A549 (cell line): ENCODE results near the gene HSPA1A. TPM values are rescaled to one million over a fixed set of nuclear protein-coding genes. Genes with fewer than 3 reads are reported as not detected.

Experiments
- ATAC-seq, 2 experiments: fragments of 200-7000 bp in 1 of 2; fragments of >200 bp in 1 of 2; cut with Nextera tagmentation in 1 of 2; cut with Tn5 transposase in 1 of 2; 3 replicates each; pipeline versions ENCODE4 v1.8.0 to v1.9.1; 2018 to 2020; ENCODE audit warnings: mild to moderate bottlenecking in 1 of 2, moderate library complexity in 1 of 2
- CTCF ChIA-PET: fragments of 300-600 bp; sonication (Branson Sonifier 250); formaldehyde crosslinking; extraction: SDS; loops from one replicate; lab custom pipeline; 2021; ENCODE audit warnings: antibody characterized with exemption, inconsistent platforms; lab: Yijun Ruan, JAX
- POLR2A ChIA-PET: fragments of 350-600 bp; formaldehyde crosslinking; extraction: SDS; loops from one replicate; lab custom pipeline; 2021; ENCODE audit warnings: antibody characterized with exemption, inconsistent platforms; lab: Yijun Ruan, JAX
- DNase-seq, 2 experiments: peaks; one replicate each; pipeline versions ENCODE4 v3.0.0 to v3.0.0-alpha.2; 2011 to 2016; ENCODE audit warnings: low read depth in 1 of 2, low spot score in 1 of 2
- FAIRE-seq: peaks from 2 replicates; lab custom pipeline; 2011; peaks lifted over from hg19 to GRCh38; lab: Jason Lieb, UNC
- H3K27ac ChIP-seq, 2 experiments: fragments of >200 bp; sonication (Bioruptor Twin); formaldehyde crosslinking; 3 replicates each; pipeline ENCODE4 v1.5.1; 2016 to 2017
- H3K4me1 ChIP-seq: fragments of >200 bp; sonication (Bioruptor Twin); formaldehyde crosslinking; 3 replicates; pipeline ENCODE4 v1.6.1; 2016
- H3K4me2 ChIP-seq: fragments of >200 bp; sonication (Bioruptor Twin); formaldehyde crosslinking; 3 replicates; pipeline ENCODE4 v1.6.1; 2016
- H3K4me3 ChIP-seq: fragments of >200 bp; sonication (Bioruptor Twin); formaldehyde crosslinking; 3 replicates; pipeline ENCODE4 v1.5.1; 2016
- H3K9me3 ChIP-seq: fragments of >200 bp; sonication (Bioruptor Twin); formaldehyde crosslinking; 3 replicates; pipeline ENCODE4 v1.6.1; 2016
- ATOH8 ChIP-seq: fragments of 250-450 bp; sonication (Bioruptor Pico); IDR thresholded peaks from 2 replicates; pipeline ENCODE4 v1.5.0; 2020; ENCODE audit warnings: low read depth, mild to moderate bottlenecking, moderate library complexity
- BCL3 ChIP-seq: fragments of >200 bp; sonication (Bioruptor Twin); formaldehyde crosslinking; IDR thresholded peaks from 3 replicates; pipeline ENCODE4 v1.6.1; 2016
- CBX2 ChIP-seq: fragments of 200-600 bp; sonication (generic); IDR thresholded peaks from 2 replicates; pipeline ENCODE4 v1.6.1; 2016; ENCODE audit warnings: low read depth, mild to moderate bottlenecking, borderline replicate concordance
- CBX8 ChIP-seq: fragments of 200-600 bp; sonication (generic); IDR thresholded peaks from 2 replicates; pipeline ENCODE4 v1.6.1; 2016
- E2F6 ChIP-seq: IDR thresholded peaks from 2 replicates; pipeline ENCODE4 v1.6.1; 2012; ENCODE audit warnings: low read depth, borderline replicate concordance
- EP300 ChIP-seq, 2 experiments: fragments of >200 bp; sonication (Bioruptor Twin); formaldehyde crosslinking; IDR thresholded peaks; 2 replicates in 1 of 2; 3 replicates in 1 of 2; pipeline ENCODE4 v1.6.1; 2016 to 2017
- HDAC2 ChIP-seq: fragments of 200-600 bp; sonication (generic); IDR thresholded peaks from 2 replicates; pipeline ENCODE4 v1.6.1; 2016
- HEYL ChIP-seq: fragments of 250-450 bp; sonication (Bioruptor Pico); IDR thresholded peaks from 2 replicates; pipeline ENCODE4 v1.8.0; 2021; ENCODE audit warnings: mild to moderate bottlenecking, moderate library complexity
- HOXB13 ChIP-seq: fragments of 250-450 bp; sonication (Bioruptor Pico); IDR thresholded peaks from 2 replicates; pipeline ENCODE4 v1.5.0; 2020; ENCODE audit warnings: low read depth, mild to moderate bottlenecking, moderate library complexity
- HOXB5 ChIP-seq: fragments of 250-450 bp; sonication (Bioruptor Pico); IDR thresholded peaks from 2 replicates; pipeline ENCODE4 v1.5.0; 2020; ENCODE audit warnings: mild to moderate bottlenecking, moderate library complexity
- JUNB ChIP-seq: fragments of >200 bp; sonication (Bioruptor Twin); formaldehyde crosslinking; IDR thresholded peaks from 2 replicates; pipeline ENCODE4 v1.6.1; 2016
- KDM5A ChIP-seq: fragments of 200-600 bp; sonication (generic); IDR thresholded peaks from 2 replicates; pipeline ENCODE4 v1.6.1; 2016; ENCODE audit warnings: antibody characterized with exemption, mild to moderate bottlenecking
- MAFK ChIP-seq: fragments of 450-650 bp; IDR thresholded peaks from 2 replicates; pipeline ENCODE4 v1.6.1; 2014; ENCODE audit not compliant: partially characterized antibody
- MAX ChIP-seq: IDR thresholded peaks from 2 replicates; pipeline ENCODE4 v1.6.1; 2012
- MAZ ChIP-seq: fragments of 150-350 bp; IDR thresholded peaks from 2 replicates; pipeline ENCODE4 v1.6.1; 2014; ENCODE audit warnings: antibody characterized with exemption, low read depth, low read length, borderline replicate concordance
- NPAS2 ChIP-seq: fragments of 250-450 bp; sonication (Bioruptor Pico); IDR thresholded peaks from 2 replicates; pipeline ENCODE4 v1.8.0; 2022; ENCODE audit warnings: mild to moderate bottlenecking, moderate library complexity, borderline replicate concordance
- NR3C1 ChIP-seq: fragments of >200 bp; sonication (Bioruptor Twin); formaldehyde crosslinking; IDR thresholded peaks from 3 replicates; pipeline ENCODE4 v1.6.1; 2017
- POLR2A ChIP-seq: IDR thresholded peaks from 2 replicates; pipeline ENCODE4 v1.6.1; 2012; ENCODE audit warnings: mild to moderate bottlenecking, low read length
- TP53 ChIP-seq: fragments of 250-450 bp; sonication (Bioruptor Pico); IDR thresholded peaks from 2 replicates; pipeline ENCODE4 v1.5.0; 2021; ENCODE audit warnings: mild to moderate bottlenecking, moderate library complexity
- ZC3H11A ChIP-seq: fragments of 450-650 bp; IDR thresholded peaks from 2 replicates; pipeline ENCODE4 v1.6.1; 2014; ENCODE audit warnings: antibody characterized with exemption, mild to moderate bottlenecking
- ZFP36 ChIP-seq: fragments of 450-650 bp; IDR thresholded peaks from 2 replicates; pipeline ENCODE4 v1.6.1; 2014; ENCODE audit warnings: borderline replicate concordance; ENCODE audit not compliant: partially characterized antibody
- ZNF302 ChIP-seq: fragments of 250-450 bp; sonication (Bioruptor Pico); IDR thresholded peaks from 2 replicates; pipeline ENCODE4 v1.9.0; 2021; ENCODE audit warnings: inconsistent platforms, mild to moderate bottlenecking, moderate library complexity
- WGBS: methylation state at CpG from one replicate; pipeline ENCODE4 v1.1.6; 2017; ENCODE audit errors: missing lambda C conversion rate; 5-methylcytosine and 5-hydroxymethylcytosine counted together
- polyA plus RNA-seq, 4 experiments: library from polyadenylated mRNA; depleted of rRNA in 3 of 4; stranded (reverse); fragments of >200 nt; fragmentation: RNase III in 1 of 4; extraction: RNeasy Plus Mini Kit Qiagen cat#74134 plus additional on column Dnase treatment in 1 of 4; gene quantifications; 2 replicates in 3 of 4; 3 replicates in 1 of 4; pipeline ENCODE4 v1.2.3, GENCODE V29; 2011 to 2017
- TF ChIP-seq, protein P1 (sequence below): fragments of >200 bp; sonication (Bioruptor Twin); formaldehyde crosslinking; IDR thresholded peaks from 2 replicates; pipeline ENCODE4 v1.6.1; 2016

The HSPA1A gene
- polyA plus RNA-seq, 2 of the 4 experiments (the other 2 are of a cell fraction): 122 to 204 TPM

DNA sequence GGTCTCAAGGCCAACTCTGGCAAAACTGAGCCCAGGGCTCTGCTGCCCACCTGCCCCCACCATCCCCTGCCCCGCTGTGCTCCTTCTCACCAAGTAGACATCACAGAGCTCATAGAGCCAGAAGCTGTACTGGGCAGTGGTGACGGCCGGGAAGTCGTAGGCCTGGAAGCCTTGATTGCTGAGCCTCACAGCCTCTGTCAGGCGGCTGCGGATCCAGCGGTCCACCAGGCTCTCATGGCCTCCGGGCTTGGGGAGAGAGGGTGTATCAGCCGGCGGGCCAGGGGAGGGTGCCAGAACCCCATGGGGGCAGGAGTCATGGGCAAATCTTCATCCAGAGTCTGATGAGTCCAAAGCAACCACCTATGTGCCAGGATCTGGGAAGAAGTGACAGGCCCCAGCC is 35.4 kb upstream of the HSPA1A start:
- Histone ChIP-seq H3K4me2 (no peak overlapping the region), H3K27ac (no peak overlapping the region), H3K9me3 (no peaks in the 10 kb centered on the region), H3K4me1 (peaks cover 31% of the 10 kb centered on the region), H3K4me3 (no peak overlapping the region)
- ATAC-seq (no peak), DNase-seq (no peak), FAIRE-seq (no peak)
- ChIA-PET CTCF (interaction anchor here (0.5 to 3.6 kb wide), 7 partner anchors 8 to 117 kb away, joined by 3 to 17 read pairs (median 5); partner anchors contain the start of gene VARS1), POLR2A (no interaction called here)
- WGBS: 100% methylated on average over 1 of the region's 10 CpGs
- no peak for TF ChIP-seq ZC3H11A
- TF ChIP-seq HOXB5 (CRISPR knock-in tag): no peak
- TF ChIP-seq HEYL (CRISPR knock-in tag): no peak

DNA sequence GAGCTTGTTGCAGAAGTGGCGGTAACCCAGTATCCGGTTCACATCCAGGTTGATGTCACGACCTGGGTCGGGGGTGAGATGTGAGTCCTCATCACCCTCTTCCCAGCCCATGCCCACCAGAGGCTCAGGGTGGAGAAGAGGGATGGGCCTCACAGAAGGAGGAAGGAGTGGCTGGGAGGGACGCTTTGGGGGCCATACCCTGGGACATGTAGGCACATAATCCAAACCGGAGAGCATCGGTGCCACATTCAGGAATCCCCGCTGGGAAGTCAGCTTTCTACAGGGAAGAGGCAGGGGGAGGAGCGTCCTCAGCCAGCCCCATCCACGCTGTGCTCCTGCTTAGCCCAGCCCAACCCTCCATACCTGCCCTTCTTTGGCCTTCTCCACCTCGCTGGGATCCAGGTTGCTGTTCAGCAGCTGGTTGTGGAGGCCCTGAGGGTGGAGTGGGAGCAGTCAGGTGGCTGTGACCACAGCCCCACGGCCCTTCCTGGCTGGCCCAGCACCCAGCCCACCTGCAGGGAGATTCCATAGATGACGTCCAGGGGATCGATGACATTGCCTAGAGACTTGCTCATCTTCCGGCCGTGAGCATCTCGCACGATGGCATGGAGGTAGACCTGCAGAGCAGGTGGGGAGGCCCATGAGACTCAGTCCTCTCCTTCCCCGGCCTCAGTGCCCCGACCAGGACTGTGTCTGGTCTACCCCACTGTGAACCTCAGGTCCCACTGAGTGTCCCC is 34.7 kb upstream of the HSPA1A start:
- ChIA-PET CTCF (interaction anchor here (0.7 to 3.6 kb wide), 6 partner anchors 7 to 22 kb away, joined by 3 to 17 read pairs (median 6); partner anchors contain the start of gene VARS1), POLR2A (no interaction called here)
- DNase-seq (no peak), ATAC-seq (no peak), FAIRE-seq (no peak)
- TF ChIP-seq EP300 (IDR thresholded peaks at IDR 0.05): no peak
- TF ChIP-seq HOXB13: no peak
- no peak for TF ChIP-seq CBX2
- no peak for TF ChIP-seq BCL3
- no peak for TF ChIP-seq ZNF302 (CRISPR knock-in tag)
- TF ChIP-seq, protein P1, sequence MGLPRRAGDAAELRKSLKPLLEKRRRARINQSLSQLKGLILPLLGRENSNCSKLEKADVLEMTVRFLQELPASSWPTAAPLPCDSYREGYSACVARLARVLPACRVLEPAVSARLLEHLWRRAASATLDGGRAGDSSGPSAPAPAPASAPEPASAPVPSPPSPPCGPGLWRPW: no peak
- no peak for TF ChIP-seq POLR2A
- no peak for TF ChIP-seq ATOH8 (CRISPR knock-in tag)
- no peak for TF ChIP-seq NR3C1
- TF ChIP-seq E2F6: no peak
- 85% methylated on average over 10 of the region's 20 CpGs for WGBS
- Histone ChIP-seq H3K9me3 (no peaks in the 10 kb centered on the region), H3K27ac (no peak overlapping the region), H3K4me1 (peaks cover 23% of the 10 kb centered on the region), H3K4me3 (no peak overlapping the region), H3K4me2 (no peak overlapping the region)

DNA sequence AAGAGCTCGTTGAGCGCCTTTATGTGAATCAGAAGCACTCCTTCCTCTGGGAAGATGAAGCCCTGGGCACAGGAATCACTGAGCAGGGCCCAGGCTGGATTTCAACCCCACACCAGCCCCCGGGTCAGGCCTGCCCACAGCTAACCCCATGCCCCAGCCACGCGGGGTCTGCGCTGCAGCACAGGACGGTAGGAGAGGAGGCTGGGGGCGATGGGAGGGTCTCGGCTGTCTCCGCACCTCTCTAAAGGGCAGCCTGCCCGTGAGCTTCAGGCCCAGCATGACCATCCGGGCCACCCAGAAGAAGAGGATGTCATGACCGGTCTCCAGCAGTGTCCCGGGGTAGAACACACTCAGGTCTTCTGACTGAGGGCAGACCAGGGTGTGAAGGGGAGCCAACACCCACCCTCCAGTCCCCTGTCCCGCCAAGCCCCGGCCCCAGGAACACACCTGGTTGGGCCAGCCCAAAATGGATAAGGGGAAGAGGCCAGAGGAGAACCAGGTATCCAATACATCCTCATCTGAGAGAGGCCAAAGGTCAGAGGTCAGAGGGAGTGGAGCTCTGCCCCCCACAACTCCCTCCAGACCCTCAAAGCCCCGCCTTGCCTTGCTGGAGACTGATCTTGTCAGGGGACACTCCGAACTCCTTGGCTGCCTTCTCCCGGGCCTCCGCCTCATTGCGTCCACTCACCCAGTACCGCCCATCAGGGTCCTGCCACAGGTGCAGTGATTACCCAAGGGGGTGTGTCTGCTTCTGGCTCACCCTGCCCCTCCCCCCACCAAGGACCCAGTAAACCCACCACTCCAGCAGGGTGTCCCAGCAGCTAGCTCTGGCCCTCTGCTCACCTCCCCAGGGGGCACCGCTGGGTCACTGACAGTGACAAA is 33.9 kb upstream of the HSPA1A start:
- no peak for FAIRE-seq
- CTCF ChIA-PET: interaction anchor here (1.1 to 3.6 kb wide), 5 partner anchors 8 to 14 kb away, joined by 3 to 17 read pairs (median 5); partner anchors contain the start of gene VARS1
- peaks cover 15% of the 10 kb centered on the region for H3K4me1 ChIP-seq
- H3K9me3 ChIP-seq: no peaks in the 10 kb centered on the region
- ATAC-seq: no peak
- no peak for DNase-seq
- no peak overlapping the region for H3K4me2 ChIP-seq
- no peak overlapping the region for H3K4me3 ChIP-seq
- no peak for TF ChIP-seq NPAS2 (CRISPR knock-in tag)
- no peak for TF ChIP-seq EP300 (IDR thresholded peaks at IDR 0.05)
- TF ChIP-seq KDM5A: no peak
- no peak for TF ChIP-seq ZC3H11A
- TF ChIP-seq HDAC2: no peak
- no peak for TF ChIP-seq TP53 (CRISPR knock-in tag)
- no peak for TF ChIP-seq JUNB
- TF ChIP-seq HEYL (CRISPR knock-in tag): no peak
- no peak for TF ChIP-seq NR3C1
- no peak for TF ChIP-seq MAFK
- no peak for TF ChIP-seq MAZ
- TF ChIP-seq MAX: no peak
- TF ChIP-seq CBX8: no peak
- TF ChIP-seq ZFP36: no peak
- no peak overlapping the region for H3K27ac ChIP-seq
- WGBS: 93% methylated on average over 23 of the region's 23 CpGs
- POLR2A ChIA-PET: no interaction called here
